GM12873 (cell line): ENCODE data around the gene LPAR1.

Experiments used
- CTCF ChIP-seq: IDR thresholded peaks from 2 replicates; pipeline ENCODE4 v1.5.1; 2012; ENCODE audit warnings: low read depth, mild to moderate bottlenecking, moderate library complexity, low read length, control low read depth; ENCODE audit not compliant: insufficient read depth; ENCODE audit errors: missing control alignments

The LPAR1 gene

DNA sequence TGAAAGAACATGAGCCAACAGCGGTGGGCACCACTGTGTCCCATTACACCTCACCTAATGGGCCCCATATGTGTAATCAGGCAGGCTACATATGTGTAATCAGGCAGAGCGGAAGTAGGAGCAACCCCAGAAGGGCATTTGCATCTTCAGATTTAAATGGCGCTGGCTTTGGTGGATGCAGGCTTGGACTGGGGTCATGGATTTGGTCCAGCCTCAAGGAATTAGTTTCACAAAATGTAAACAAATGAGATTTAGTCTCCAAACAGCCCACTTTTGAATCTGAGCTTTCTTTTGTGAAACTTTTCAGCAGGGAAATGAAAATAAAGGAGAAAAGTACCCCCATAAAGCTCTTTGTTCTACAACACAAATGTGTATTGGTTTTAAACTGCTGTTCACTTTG is 161.3 kb downstream of the LPAR1 start:
- no peak for TF ChIP-seq CTCF

DNA sequence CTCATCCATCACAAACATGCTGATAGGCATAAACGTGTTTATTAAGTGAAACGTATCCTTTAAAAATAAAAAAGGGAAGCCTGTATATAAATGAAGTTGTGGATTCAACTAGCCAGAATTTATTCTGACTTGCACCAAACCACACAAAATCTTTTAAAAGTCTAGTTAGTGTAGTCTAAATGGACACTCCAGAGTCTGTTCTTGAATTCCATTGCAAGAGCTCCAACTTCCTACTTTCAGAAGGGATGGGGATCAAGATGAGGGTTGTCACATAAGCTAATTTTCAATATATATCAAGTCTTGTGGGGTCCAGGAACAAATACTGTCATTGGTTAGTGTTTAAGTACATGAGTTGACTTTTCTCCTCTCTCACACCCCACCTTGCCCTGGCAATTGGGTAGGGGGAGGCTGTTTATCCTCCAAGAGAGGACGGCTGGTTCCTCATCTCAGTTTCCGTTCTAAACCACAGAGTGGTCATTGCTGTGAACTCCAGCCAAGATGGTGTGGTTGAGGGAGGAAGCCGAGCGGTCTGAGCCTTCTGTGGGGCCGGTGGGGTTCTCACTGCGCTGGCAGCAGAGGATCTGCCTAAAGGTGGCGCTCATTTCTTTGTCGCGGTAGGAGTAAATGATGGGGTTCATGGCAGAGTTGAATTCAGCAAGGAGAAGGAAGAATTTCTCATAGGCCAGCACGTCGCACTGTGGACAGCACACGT is 163.2 kb downstream of the LPAR1 start:
- TF ChIP-seq CTCF: peak; percentile 60

- no peak for TF ChIP-seq CTCF
Measured at GRCh38 chr9:110872920-110873319, 165.3 kb downstream of the LPAR1 start.

GRCh38 chr9:110871736-110872135 is 166.5 kb downstream of the LPAR1 start:
- no peak for TF ChIP-seq CTCF

GRCh38 chr9:110869931-110870330 is 168.3 kb downstream of the LPAR1 start:
- no peak for TF ChIP-seq CTCF

GRCh38 chr9:110864011-110864410 is 174.3 kb downstream of the LPAR1 start:
- TF ChIP-seq CTCF: no peak

DNA sequence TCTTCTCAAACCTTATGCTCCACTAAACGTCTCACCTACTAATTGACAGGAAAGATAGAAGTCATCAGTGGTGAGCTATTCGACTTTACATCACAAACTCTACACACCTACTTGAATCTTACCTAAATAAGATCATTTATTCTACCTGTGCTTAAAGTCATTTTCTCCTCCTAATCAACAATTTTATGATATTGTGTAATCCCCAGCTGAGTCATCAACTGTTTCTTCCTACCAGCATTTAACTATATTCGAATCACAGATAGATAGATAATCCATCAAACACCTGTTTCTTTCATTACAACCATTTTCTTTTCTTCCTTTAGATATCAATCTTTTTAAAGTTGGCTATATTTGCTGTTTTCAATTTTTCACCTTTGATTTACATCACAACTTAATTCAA is 181.5 kb downstream of the LPAR1 start:
- TF ChIP-seq CTCF: no peak
